ENCODE data around the gene COPZ2.

- TF ChIP-seq TAF1 (IDR thresholded peaks at IDR 0.05; ENCODE audit: borderline replicate concordance, low read depth, low read length) (no peak), POLR2A (IDR thresholded peaks at IDR 0.05; ENCODE audit: low read depth, low read length) (no peak), POLR2AphosphoS5 (IDR thresholded peaks at IDR 0.05; ENCODE audit: low read depth, low read length) (no peak)
These were observed 44.5 kb downstream of the COPZ2 start for GRCh38 chr17:47993031-47993564.
